ENCODE data around the gene ARHGAP24.
"Not testable (repeated sequence)": the region's sequence is repeated elsewhere in the genome, so short reads cannot be mapped to it uniquely, and the experiment has no call there.

Gene ARHGAP24

DNA sequence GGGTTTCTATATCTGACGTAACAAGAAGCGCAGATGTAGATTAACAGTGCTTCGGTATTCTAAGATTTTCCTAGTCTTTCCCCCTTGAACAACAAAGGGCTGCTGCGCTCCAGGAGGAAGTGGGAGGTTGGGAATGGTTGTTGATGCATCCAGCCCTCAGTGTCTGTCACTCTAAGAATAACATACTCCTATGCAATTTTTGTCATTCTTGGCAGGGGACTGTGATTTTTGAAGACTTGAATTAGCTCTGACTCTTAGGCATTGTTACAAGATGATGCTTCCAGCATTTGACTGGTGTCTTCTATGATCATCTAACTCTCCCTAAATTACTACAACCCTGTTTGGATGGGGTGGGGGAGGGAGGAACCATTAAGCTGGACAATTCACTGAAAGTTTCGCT lies 394.2 kb downstream of the ARHGAP24 start:
- no peak for DNase-seq

- DNase-seq, result no peak
Measured at GRCh38 chr4:85870298-85871083, 395.5 kb downstream of the ARHGAP24 start.

DNA sequence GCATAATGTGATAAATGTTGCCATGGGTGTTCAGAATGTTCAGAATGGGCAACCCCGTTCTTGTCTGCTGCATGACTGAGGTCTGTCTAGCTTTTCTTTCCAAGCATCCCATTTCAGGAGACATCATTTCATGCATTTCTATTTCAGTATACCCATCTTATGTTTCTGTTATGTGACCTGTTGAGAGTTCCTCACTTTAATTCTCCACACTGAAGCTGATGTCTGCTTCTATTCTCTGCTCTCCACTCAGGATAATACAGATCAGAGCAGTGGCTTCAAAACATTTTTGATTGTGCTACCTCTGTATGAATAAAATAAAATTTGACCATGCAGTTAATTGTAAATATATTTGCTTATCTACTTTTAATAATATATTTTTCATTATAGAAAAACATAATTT lies 398.6 kb downstream of the ARHGAP24 start:
- no peak for DNase-seq

GRCh38 chr4:85879518-85879917 lies 404.6 kb downstream of the ARHGAP24 start:
- no peak for DNase-seq

DNA sequence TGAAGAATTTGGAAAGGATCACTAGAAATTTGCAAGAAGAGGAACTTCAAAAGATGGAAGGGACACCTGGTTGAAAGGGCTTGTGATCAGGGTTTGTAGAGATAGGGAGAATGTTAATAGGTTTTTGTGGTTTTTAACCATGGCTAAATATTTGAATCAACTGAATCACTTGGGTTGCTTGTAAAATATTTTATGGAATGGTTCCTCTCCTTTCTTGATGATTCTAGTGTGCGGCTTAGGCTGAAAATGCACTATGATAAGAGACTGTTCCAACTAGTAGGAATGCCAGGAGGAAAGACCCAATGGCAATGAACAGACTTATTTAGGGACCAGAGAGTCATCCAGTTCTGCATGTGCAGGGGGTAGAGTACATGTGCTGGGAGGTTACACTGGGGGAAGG lies 408.2 kb downstream of the ARHGAP24 start:
- no peak for DNase-seq

DNA sequence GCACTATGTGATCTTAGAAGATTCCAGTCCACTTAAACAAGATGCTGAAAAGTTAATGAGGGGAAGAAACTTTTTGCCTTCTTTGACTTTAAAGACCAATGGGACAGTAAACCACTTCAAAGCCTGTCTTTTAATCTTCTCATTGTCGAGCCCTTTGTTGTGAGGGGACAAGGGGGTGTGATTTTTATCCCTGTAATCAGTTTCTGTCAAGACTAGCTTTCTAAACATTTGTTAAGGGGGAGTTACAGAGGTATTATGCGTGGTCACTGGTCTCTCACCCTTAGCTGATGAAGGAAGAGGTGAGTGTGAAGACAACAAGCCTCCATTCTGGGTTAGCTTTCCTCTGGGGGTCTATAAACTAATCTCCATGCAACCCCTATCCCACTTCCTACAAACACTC lies 409.3 kb downstream of the ARHGAP24 start:
- no peak for DNase-seq

DNA sequence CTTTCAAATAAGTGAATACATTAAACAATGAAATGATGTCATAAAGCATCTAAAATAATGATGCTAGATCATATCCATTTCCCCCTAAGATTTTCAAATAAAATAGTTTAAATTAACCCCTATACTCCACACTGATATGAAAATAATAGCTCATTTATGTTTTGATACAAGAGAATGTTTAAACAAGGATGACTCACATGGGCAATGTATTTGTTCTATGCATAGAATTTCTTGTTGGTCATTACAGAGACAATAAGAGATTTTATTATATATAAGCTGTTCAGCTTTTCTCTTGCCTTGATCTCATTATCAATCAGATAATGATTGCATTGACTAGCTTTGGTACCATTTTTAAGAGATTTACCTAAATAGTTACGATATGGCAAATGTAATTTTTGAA lies 411.7 kb downstream of the ARHGAP24 start:
- DNase-seq, result no peak

DNA sequence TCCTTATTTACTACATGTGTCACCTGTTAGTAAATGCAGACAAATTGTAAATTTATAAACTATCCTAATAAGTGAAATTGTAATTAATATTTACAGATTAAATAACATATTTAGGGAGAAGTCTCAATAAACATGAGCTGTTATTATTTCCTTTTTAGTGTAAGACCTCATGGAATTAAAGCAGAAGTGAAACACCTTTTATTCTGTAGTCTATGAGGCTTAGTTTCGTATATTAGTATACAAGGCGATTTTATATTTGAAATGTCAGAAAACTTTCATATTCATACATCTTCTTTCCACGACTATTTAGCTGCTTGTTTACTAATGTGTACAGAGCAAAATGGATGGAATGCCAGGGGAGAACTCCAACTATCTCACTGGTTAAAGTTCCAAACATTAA lies 414.4 kb downstream of the ARHGAP24 start:
- DNase-seq, result no peak

- DNase-seq, result no peak
Measured at GRCh38 chr4:85895755-85896154, 420.8 kb downstream of the ARHGAP24 start.

DNA sequence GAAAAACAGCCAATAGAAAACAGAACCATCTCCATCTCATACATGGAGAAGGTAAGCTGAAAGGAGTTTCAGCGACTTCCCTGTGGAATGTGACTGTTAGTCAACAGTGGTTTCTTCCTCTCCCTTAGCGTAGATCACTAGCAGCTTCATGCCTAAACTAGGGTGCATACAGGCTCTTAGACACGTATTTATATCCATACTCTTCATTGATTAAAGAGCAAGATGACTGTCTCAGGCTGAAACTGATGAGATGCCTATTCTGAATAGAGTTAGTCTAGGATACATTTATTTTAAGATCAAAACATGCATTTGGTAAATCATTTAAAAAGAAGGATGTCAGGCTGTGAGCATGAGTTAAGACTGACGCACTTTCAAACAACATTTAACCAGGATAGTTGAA lies 423.3 kb downstream of the ARHGAP24 start:
- DNase-seq, result no peak

- no peak for DNase-seq
Measured at GRCh38 chr4:85901500-85901899, 426.6 kb downstream of the ARHGAP24 start.

- not testable (repeated sequence) for DNase-seq
Measured at GRCh38 chr4:85902647-85903046, 427.7 kb downstream of the ARHGAP24 start.

GRCh38 chr4:85905761-85906160 lies 430.8 kb downstream of the ARHGAP24 start:
- DNase-seq, result no peak

GRCh38 chr4:85907001-85907400 lies 432.1 kb downstream of the ARHGAP24 start:
- no peak for DNase-seq

- DNase-seq, result no peak
Measured at GRCh38 chr4:85909851-85910250, 434.9 kb downstream of the ARHGAP24 start.

DNA sequence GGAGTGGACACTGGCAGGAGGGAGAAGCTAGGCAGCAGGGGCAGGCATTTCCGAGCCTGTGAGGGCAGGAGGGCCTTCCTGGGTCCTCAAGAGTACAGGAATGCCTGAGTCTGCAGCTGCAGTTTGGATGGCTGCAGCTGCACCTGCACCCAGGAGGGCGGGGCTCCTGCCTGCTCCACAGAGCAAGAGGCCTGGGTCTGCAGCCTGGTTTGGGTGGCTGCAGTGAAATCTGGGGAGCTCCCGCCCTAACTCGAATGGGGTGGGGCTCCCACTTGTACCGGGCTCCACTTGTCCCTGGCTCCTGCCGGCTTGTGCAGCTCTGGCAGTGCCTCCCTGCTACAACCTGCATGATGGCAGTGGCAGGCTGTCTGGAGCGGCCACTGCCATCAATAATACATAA lies 436.0 kb downstream of the ARHGAP24 start:
- DNase-seq, result no peak

GRCh38 chr4:85913931-85914694 lies 439.2 kb downstream of the ARHGAP24 start:
- no peak for DNase-seq

- not testable (repeated sequence) for DNase-seq
Measured at GRCh38 chr4:85915570-85915969, 440.6 kb downstream of the ARHGAP24 start.

DNA sequence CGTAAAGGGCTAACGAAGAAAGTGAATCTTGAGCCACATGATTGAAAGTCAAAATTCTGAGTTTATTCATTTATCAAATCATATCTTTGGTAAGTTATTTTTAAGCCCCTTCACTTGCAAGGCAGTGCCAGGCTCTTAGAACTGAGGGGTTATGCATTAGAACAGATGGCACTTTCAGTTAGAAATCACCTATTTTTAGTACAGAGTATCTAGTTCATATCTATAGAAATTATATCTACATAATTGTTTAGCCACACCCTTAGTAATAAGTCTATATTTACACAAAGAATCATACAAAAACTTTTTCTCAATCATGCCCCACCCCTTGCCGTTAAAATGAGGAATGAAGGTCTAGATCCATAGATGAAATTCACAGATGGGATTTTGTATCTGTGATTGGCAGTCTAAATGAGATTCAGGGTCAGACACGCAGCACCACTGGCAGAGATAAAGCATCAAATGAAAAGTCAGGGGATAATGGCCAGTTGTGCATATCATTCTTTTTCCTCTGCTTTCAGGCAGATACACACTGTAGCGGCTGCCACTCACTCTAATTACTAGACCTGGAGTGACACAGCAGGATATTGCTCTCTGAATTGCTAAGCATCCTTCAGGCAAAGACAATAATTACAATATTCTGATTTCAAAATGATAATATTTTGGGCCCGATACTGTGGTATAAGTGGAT lies 444.4 kb downstream of the ARHGAP24 start:
- DNase-seq, result no peak

DNA sequence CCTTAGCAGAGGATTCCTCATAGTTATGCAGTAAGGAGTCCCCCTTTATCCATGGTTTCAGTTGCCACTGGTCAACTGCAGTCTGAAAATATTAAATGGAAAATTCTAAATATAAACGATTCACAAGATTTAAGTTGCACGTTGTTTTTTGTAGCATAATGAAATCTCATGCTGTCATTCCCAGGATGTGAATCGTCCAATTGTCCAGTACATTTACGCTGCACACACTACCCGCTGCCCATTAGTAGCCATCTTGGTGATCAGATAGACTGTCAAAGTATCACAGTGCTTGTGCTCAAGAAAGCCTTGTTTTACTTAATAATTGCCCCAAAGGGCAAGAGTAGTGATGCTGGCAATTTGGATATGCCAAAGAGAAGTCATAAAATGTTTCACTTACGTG lies 450.1 kb downstream of the ARHGAP24 start:
- DNase-seq, result no peak

- DNase-seq, result no peak
Measured at GRCh38 chr4:85928775-85929591, 454.0 kb downstream of the ARHGAP24 start.

GRCh38 chr4:85929961-85930665 lies 455.2 kb downstream of the ARHGAP24 start:
- DNase-seq, result peak; percentile 29

Measured in right hindlimb (tissue), 1 donor.